Endodermal cell (in vitro differentiated cells): ENCODE data around the gene SEC11A. TPM values are rescaled to one million over a fixed set of nuclear protein-coding genes. Genes with fewer than 3 reads are reported as not detected.
A peak's percentile ranks its signal among the peaks of the same experiment; 100 is the strongest.

Experiments used
- DNase-seq: peaks from one replicate; pipeline ENCODE4 v3.0.0-alpha.2; 2017
- H3K27ac ChIP-seq: 2 replicates; pipeline ENCODE4 v1.5.1; 2013; ENCODE audit warnings: mild to moderate bottlenecking, low read depth, low read length, moderate library complexity
- H3K27me3 ChIP-seq: 2 replicates; pipeline ENCODE4 v1.6.1; 2013; ENCODE audit warnings: mild to moderate bottlenecking, low read length, moderate library complexity; ENCODE audit not compliant: insufficient read depth, control insufficient read depth, poor library complexity, severe bottlenecking
- H3K36me3 ChIP-seq: 2 replicates; pipeline ENCODE4 v1.7.0; 2013; ENCODE audit warnings: mild to moderate bottlenecking, low read length, moderate library complexity; ENCODE audit not compliant: control insufficient read depth, insufficient read depth
- H3K4me1 ChIP-seq: one replicate; pipeline ENCODE4 v1.7.0; 2013; ENCODE audit warnings: low read length; ENCODE audit not compliant: control insufficient read depth, insufficient read depth
- H3K4me3 ChIP-seq: 2 replicates; pipeline ENCODE4 v1.5.1; 2013; ENCODE audit warnings: mild to moderate bottlenecking, low read length, moderate library complexity
- H3K9ac ChIP-seq: 2 replicates; pipeline ENCODE4 v1.6.1; 2013; ENCODE audit warnings: mild to moderate bottlenecking, low read length, moderate library complexity; ENCODE audit not compliant: poor library complexity, severe bottlenecking; ENCODE audit errors: extremely low read depth
- H3K9me3 ChIP-seq: 2 replicates; pipeline ENCODE4 v1.6.1; 2013; ENCODE audit warnings: mild to moderate bottlenecking, low read length, moderate library complexity; ENCODE audit not compliant: control insufficient read depth
- H3K27ac Mint-ChIP-seq: 2 replicates; pipeline ENCODE4 v1.8.0; 2020; ENCODE audit warnings: mixed read lengths
- H3K27me3 Mint-ChIP-seq: 2 replicates; pipeline ENCODE4 v1.8.0; 2021; ENCODE audit warnings: mild to moderate bottlenecking, mixed read lengths; ENCODE audit not compliant: insufficient read depth
- H3K36me3 Mint-ChIP-seq: 2 replicates; pipeline ENCODE4 v1.8.0; 2020; ENCODE audit warnings: low read depth, mixed read lengths
- H3K4me1 Mint-ChIP-seq: 2 replicates; pipeline ENCODE4 v1.8.0; 2020; ENCODE audit warnings: mixed read lengths
- H3K4me3 Mint-ChIP-seq: 2 replicates; pipeline ENCODE4 v1.8.0; 2020; ENCODE audit warnings: mild to moderate bottlenecking, moderate library complexity, mixed read lengths
- H3K9me3 Mint-ChIP-seq: 2 replicates; pipeline ENCODE4 v1.8.0; 2020; ENCODE audit warnings: mild to moderate bottlenecking, mixed read lengths
- WGBS, 2 experiments: methylation state at CpG; one replicate each; pipeline versions ENCODE4 v1.1.5 to v1.1.7; 2013; ENCODE audit warnings: missing lambda C conversion rate in 2 of 2, mixed read lengths in 1 of 2; ENCODE audit not compliant: insufficient coverage in 1 of 2, insufficient read length in 1 of 2; 5-methylcytosine and 5-hydroxymethylcytosine counted together
- total RNA-seq, 2 donors: library from RNA; stranded (reverse); fragmentation: NEBNext Ultra II Directional in 1 of 2; extraction: Animal tissue kit (Norgen Biotek cat#: 25700) in 1 of 2; gene quantifications; 2 replicates in 1 of 2; 3 replicates in 1 of 2; pipeline ENCODE4 v1.2.1, GENCODE V29; 2021
- TF ChIP-seq, protein P1 (sequence below): fragments of 200-600 bp; sonication (generic); conservative IDR thresholded peaks from 2 replicates; pipeline ENCODE4 v1.5.0; 2021; ENCODE audit warnings: antibody characterized with exemption, mild to moderate bottlenecking

Gene SEC11A
- total RNA-seq, 2 donors from 2014 or later, result 192 to 197 TPM

GRCh38 chr15:84715441-84716035, 401 bp downstream of the SEC11A start:
- peak; percentile 62 for DNase-seq
- H3K27me3 Mint-ChIP-seq, result no peaks in the 10 kb centered on the region
- H3K9me3 ChIP-seq, result no peaks in the 10 kb centered on the region
- 0% methylated on average over 23 to 36 of the region's 36 CpGs for WGBS, 2 experiments
- H3K9me3 Mint-ChIP-seq, result no peaks in the 10 kb centered on the region
- H3K36me3 ChIP-seq, result peaks cover 34% of the 10 kb centered on the region
- peak overlapping the region; percentile 84 for H3K9ac ChIP-seq
- peaks cover 15% of the 10 kb centered on the region for H3K36me3 Mint-ChIP-seq
- no peaks in the 10 kb centered on the region for H3K4me1 ChIP-seq
- peak overlapping the region; percentile 67 for H3K27ac ChIP-seq
- peak overlapping the region; percentile 99 for H3K4me3 Mint-ChIP-seq
- peaks cover 18% of the 10 kb centered on the region for H3K4me1 Mint-ChIP-seq
- TF ChIP-seq, protein P1, sequence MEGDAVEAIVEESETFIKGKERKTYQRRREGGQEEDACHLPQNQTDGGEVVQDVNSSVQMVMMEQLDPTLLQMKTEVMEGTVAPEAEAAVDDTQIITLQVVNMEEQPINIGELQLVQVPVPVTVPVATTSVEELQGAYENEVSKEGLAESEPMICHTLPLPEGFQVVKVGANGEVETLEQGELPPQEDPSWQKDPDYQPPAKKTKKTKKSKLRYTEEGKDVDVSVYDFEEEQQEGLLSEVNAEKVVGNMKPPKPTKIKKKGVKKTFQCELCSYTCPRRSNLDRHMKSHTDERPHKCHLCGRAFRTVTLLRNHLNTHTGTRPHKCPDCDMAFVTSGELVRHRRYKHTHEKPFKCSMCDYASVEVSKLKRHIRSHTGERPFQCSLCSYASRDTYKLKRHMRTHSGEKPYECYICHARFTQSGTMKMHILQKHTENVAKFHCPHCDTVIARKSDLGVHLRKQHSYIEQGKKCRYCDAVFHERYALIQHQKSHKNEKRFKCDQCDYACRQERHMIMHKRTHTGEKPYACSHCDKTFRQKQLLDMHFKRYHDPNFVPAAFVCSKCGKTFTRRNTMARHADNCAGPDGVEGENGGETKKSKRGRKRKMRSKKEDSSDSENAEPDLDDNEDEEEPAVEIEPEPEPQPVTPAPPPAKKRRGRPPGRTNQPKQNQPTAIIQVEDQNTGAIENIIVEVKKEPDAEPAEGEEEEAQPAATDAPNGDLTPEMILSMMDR, result no peak
- H3K27me3 ChIP-seq, result no peaks in the 10 kb centered on the region
- H3K27ac Mint-ChIP-seq, result peak overlapping the region; percentile 98
- peak overlapping the region; percentile 93 for H3K4me3 ChIP-seq

- H3K9me3 ChIP-seq, result no peaks in the 10 kb centered on the region
- Mint-ChIP-seq H3K36me3 (peaks cover 17% of the 10 kb centered on the region), H3K4me3 (peak overlapping the region; percentile 99), H3K4me1 (peaks cover 18% of the 10 kb centered on the region), H3K9me3 (no peaks in the 10 kb centered on the region), H3K27me3 (no peaks in the 10 kb centered on the region), H3K27ac (peak overlapping the region; percentile 98)
- no peaks in the 10 kb centered on the region for H3K27me3 ChIP-seq
- TF ChIP-seq, protein P1, result no peak
- no peaks in the 10 kb centered on the region for H3K4me1 ChIP-seq
- 50 to 67% methylated on average over 1 to 3 of the region's 3 CpGs for WGBS, 2 experiments
- peaks cover 38% of the 10 kb centered on the region for H3K36me3 ChIP-seq
- H3K9ac ChIP-seq, result peak overlapping the region; percentile 84
- no peak for DNase-seq
- H3K27ac ChIP-seq, result no peak overlapping the region
- H3K4me3 ChIP-seq, result peak overlapping the region; percentile 93
Measured at GRCh38 chr15:84714821-84715220, 1.1 kb downstream of the SEC11A start.

DNA sequence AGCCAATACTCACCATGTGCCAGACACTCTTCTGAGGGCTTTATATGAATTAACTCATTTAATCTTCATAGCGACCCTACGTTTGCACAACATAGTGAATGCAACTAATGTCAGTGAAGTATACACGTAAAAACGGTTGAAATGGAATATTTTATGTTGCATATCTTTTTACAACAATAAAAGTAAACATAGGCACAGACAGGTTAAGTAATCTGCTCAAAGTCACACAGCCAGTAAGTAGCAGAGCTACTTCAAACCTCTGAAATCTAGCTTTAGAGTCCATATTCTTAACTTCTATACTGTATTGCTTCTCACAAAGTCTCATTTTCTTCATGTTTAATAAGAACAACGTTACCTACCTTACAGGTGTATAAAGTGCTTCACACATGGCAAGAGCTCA, 1.6 kb downstream of the SEC11A start:
- Mint-ChIP-seq H3K4me3 (peak overlapping the region; percentile 99), H3K36me3 (peaks cover 20% of the 10 kb centered on the region), H3K27me3 (no peaks in the 10 kb centered on the region), H3K4me1 (peaks cover 18% of the 10 kb centered on the region), H3K27ac (peak overlapping the region; percentile 58), H3K9me3 (no peaks in the 10 kb centered on the region)
- TF ChIP-seq, protein P1, result no peak
- no peak for DNase-seq
- Histone ChIP-seq H3K9ac (peak overlapping the region; percentile 84), H3K9me3 (no peaks in the 10 kb centered on the region), H3K4me1 (no peaks in the 10 kb centered on the region), H3K27ac (no peak overlapping the region), H3K36me3 (peaks cover 41% of the 10 kb centered on the region), H3K27me3 (no peaks in the 10 kb centered on the region), H3K4me3 (peak overlapping the region; percentile 93)
- 87 to 92% methylated on average over 5 of the region's 5 CpGs for WGBS, 2 experiments
